ENCODE measurements around the gene NMNAT2.

- no peak for TF ChIP-seq TAF1 (IDR thresholded peaks at IDR 0.05; ENCODE audit: borderline replicate concordance, insufficient read depth, low read length)
- no peak for TF ChIP-seq POLR2AphosphoS5 (IDR thresholded peaks at IDR 0.05; ENCODE audit: low read depth, low read length)
- no peak for TF ChIP-seq REST (IDR thresholded peaks at IDR 0.05; ENCODE audit: insufficient read depth in 1 of 2, low read depth in 2 of 2, low read length in 2 of 2)
These were observed 130.9 kb downstream of the NMNAT2 start for GRCh38 chr1:183287191-183287675.

All from PFSK-1 (cell line).